ENCODE measurements around the gene GLRA2. TPM values are rescaled to one million over a fixed set of nuclear protein-coding genes. Genes with fewer than 3 reads are reported as not detected.

GLRA2 gene
- total and polyA plus RNA-seq, 10 of the 15 experiments (the other 5 are each of a cell fraction or from before 2014, with no cell fraction given): 0.01 TPM; not detected in 9

DNA sequence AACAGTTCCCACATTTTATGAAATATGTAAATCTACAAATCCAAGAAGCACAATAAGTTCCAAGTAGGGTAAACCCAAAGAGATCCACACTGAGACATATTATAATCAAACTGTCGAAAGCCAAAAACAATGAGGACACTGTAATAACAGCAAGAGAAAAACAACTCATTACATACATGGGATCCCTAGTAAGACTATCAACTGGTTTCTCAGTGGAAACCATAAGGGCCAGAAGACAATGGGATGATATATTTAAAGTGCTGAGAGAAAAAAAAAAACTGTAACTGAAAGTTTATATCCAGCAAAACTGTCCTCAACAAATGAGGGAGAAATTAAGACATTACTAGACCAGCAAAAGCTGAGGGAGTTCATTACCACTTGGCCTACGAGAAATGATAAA lies 34.7 kb downstream of the GLRA2 start:
- Histone ChIP-seq H3K27ac (ENCODE audit: control insufficient read depth, insufficient read depth) (no peak overlapping the region), H3K36me3 (ENCODE audit: control insufficient read depth in 2 of 2, insufficient read depth in 2 of 2, low read length in 1 of 2) (no peaks in the 10 kb centered on the region), H3K9ac (ENCODE audit: control insufficient read depth, insufficient read depth, low read length) (no peak overlapping the region), H3K4me1 (ENCODE audit: control insufficient read depth, insufficient read depth, low read length) (no peaks in the 10 kb centered on the region), H3K27me3 (replicated peaks in 1 of 2; ENCODE audit: control insufficient read depth in 2 of 2, insufficient read depth in 2 of 2, low read length in 1 of 2) (no peaks in the 10 kb centered on the region), H3K4me3 (no peak overlapping the region), H3K4me2 (ENCODE audit: control insufficient read depth, insufficient read depth) (no peak overlapping the region), H4K20me1 (ENCODE audit: control insufficient read depth, insufficient read depth) (no peaks in the 10 kb centered on the region), H2AFZ (ENCODE audit: control insufficient read depth, low read depth, low read length) (no peak overlapping the region), H3K9me3 (replicated peaks; ENCODE audit: control insufficient read depth, insufficient read depth, low read length) (no peaks in the 10 kb centered on the region; the same call in 2 of the 3 replicates), H3K79me2 (ENCODE audit: control insufficient read depth, insufficient read depth, low read length) (no peaks in the 10 kb centered on the region)
- no peak for TF ChIP-seq TARDBP (IDR thresholded peaks at IDR 0.05; ENCODE audit: borderline replicate concordance)
- no peak for TF ChIP-seq LARP7 (IDR thresholded peaks at IDR 0.05)
- no peak for TF ChIP-seq E2F4 (IDR thresholded peaks at IDR 0.05; ENCODE audit: low read depth, low read length)
- TF ChIP-seq SKIL (IDR thresholded peaks at IDR 0.05; ENCODE audit: low read depth, poor library complexity, severe bottlenecking): no peak
- no peak for TF ChIP-seq RELA (IDR thresholded peaks at IDR 0.05; ENCODE audit: borderline replicate concordance, partially characterized antibody)
- no peak for TF ChIP-seq EZH2 (IDR thresholded peaks at IDR 0.05; ENCODE audit: borderline replicate concordance, control insufficient read depth, low read depth, low read length)
- no peak for TF ChIP-seq JUND (IDR thresholded peaks at IDR 0.05; ENCODE audit: low read depth, low read length)
- TF ChIP-seq ZBED1 (IDR thresholded peaks at IDR 0.05; ENCODE audit: borderline replicate concordance): no peak
- no peak for TF ChIP-seq ZNF687 (IDR thresholded peaks at IDR 0.05)
- no peak for ATAC-seq
- 18% methylated on average over 2 of the region's 2 CpGs for WGBS (ENCODE audit: insufficient coverage, insufficient replicate concordance, low lambda C conversion rate, missing lambda C conversion rate)
- in situ Hi-C loops (cut with MboI): no loop called here
- ChIA-PET RAD21 (ENCODE audit: unreplicated experiment) (no interaction called here), POLR2A (no interaction called here), CTCF (no interaction called here), SMC1A (ENCODE audit: uncharacterized antibody, unreplicated experiment) (no interaction called here)
- no TSS peak for BruUV-seq (replicated peaks)
- intact Hi-C loops (cut with micrococcal nuclease; ENCODE audit: unreplicated experiment): no loop called here
- FAIRE-seq: no peak
- no peak for DNase-seq (ENCODE audit: low read depth, low spot score)
